IPS DF 4.7 (cell line): ENCODE data around the gene RGPD6.
"Not testable (repeated sequence)": the region's sequence is repeated elsewhere in the genome, so short reads cannot be mapped to it uniquely, and the experiment has no call there.

Experiments used
- DNase-seq: peaks from one replicate; pipeline ENCODE4 v3.0.0-alpha.2; 2013; ENCODE audit warnings: low spot score; ENCODE audit errors: extremely low read depth

The RGPD6 gene

GRCh38 chr2:110576763-110577416, at the start of gene RGPD6:
RGPD6 (minus strand) TSS chr2:110577222; CDS start chr2:110577024, 198 bp downstream.
- DNase-seq: not testable (repeated sequence)

GRCh38 chr2:110619326-110619939, 42.4 kb upstream of the RGPD6 start:
- not testable (repeated sequence) for DNase-seq

- not testable (repeated sequence) for DNase-seq
These were observed 36.9 kb upstream of the RGPD6 start for GRCh38 chr2:110613927-110614326.

- DNase-seq: not testable (repeated sequence)
These were observed 33.7 kb upstream of the RGPD6 start for GRCh38 chr2:110610613-110611250.

GRCh38 chr2:110609843-110610612, 33.0 kb upstream of the RGPD6 start:
- not testable (repeated sequence) for DNase-seq

GRCh38 chr2:110608788-110609502, 31.9 kb upstream of the RGPD6 start:
- not testable (repeated sequence) for DNase-seq

GRCh38 chr2:110605057-110605456, 28.0 kb upstream of the RGPD6 start:
- DNase-seq: not testable (repeated sequence)

- not testable (repeated sequence) for DNase-seq
These were observed 27.0 kb upstream of the RGPD6 start for GRCh38 chr2:110603917-110604591.

- DNase-seq: not testable (repeated sequence)
These were observed 25.1 kb upstream of the RGPD6 start for GRCh38 chr2:110602139-110602538.

- not testable (repeated sequence) for DNase-seq
These were observed 15.0 kb upstream of the RGPD6 start for GRCh38 chr2:110591973-110592372.

GRCh38 chr2:110589677-110590330, 12.8 kb upstream of the RGPD6 start:
- not testable (repeated sequence) for DNase-seq

- not testable (repeated sequence) for DNase-seq
These were observed 11.5 kb upstream of the RGPD6 start for GRCh38 chr2:110588520-110588919.

GRCh38 chr2:110579216-110579965, 2.4 kb upstream of the RGPD6 start:
- not testable (repeated sequence) for DNase-seq

GRCh38 chr2:110578429-110578828, 1.4 kb upstream of the RGPD6 start:
- not testable (repeated sequence) for DNase-seq

- DNase-seq: not testable (repeated sequence)
These were observed 77.2 kb downstream of the RGPD6 start for GRCh38 chr2:110499755-110500377.

- DNase-seq: not testable (repeated sequence)
These were observed 81.0 kb downstream of the RGPD6 start for GRCh38 chr2:110496027-110496426.

GRCh38 chr2:110494488-110494887, 82.5 kb downstream of the RGPD6 start:
- DNase-seq: not testable (repeated sequence)

GRCh38 chr2:110488991-110489390, 88.0 kb downstream of the RGPD6 start:
- DNase-seq: not testable (repeated sequence)

GRCh38 chr2:110482697-110483096, 94.3 kb downstream of the RGPD6 start:
- DNase-seq: not testable (repeated sequence)
